ENCODE results near the gene MAPK10.
A peak's percentile ranks its signal among the peaks of the same experiment; 100 is the strongest.
"Not testable (repeated sequence)": the region's sequence is repeated elsewhere in the genome, so short reads cannot be mapped to it uniquely, and the experiment has no call there.

The MAPK10 gene

DNA sequence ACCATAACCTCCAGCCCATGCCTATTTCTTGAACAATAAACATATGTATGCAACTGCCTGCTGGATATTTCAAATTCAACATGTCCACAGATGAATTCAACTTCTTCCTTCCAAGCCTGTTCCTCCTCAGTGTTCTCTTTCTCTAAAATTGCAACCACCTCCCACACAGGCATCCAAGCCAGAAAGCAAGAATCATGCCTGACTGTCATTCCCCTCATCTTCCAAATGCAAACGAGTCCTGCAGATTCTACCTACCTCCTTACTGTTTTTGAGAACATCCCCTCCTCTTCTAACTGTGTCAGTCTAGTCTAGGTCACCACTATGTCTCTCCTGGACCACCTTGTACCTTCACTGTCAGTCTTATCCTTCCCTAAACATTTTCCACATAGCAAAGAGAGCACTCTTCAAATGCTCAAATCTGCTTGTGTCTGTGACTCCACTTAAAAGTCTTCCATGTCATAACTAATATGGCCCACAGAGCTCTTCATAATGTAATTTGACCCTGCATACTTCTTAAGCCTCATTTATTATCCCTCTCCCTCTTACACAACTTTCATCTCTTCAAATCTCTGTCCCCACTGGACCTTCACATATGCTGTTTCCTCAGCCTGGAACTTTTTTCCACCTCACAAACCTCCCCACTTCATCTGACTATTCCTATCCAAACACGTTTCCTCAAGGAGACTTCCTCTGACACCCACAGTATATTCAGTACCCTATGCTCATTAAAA, 25.7 kb downstream of the MAPK10 start:
- Histone ChIP-seq H3K4me3 (ENCODE audit: low read length) (no peak overlapping the region), H3K9me3 (ENCODE audit: control insufficient read depth, insufficient read depth, low read length) (no peaks in the 10 kb centered on the region), H3F3A (ENCODE audit: control insufficient read depth, insufficient read depth) (no peaks in the 10 kb centered on the region), H3K4me1 (ENCODE audit: control insufficient read depth, low read length) (peaks cover 19% of the 10 kb centered on the region), H3K79me2 (ENCODE audit: control insufficient read depth, low read length) (no peaks in the 10 kb centered on the region), H3K36me3 (ENCODE audit: control insufficient read depth, low read length) (peaks cover 3% of the 10 kb centered on the region; the same call in 1 of the 2 replicates), H3K9me2 (replicated peaks; ENCODE audit: control insufficient read depth, low read length) (no peaks in the 10 kb centered on the region; the same call in 1 of the 2 replicates), H3K4me2 (ENCODE audit: low read length) (no peak overlapping the region), H3K27me3 (ENCODE audit: control insufficient read depth, low read length) (no peaks in the 10 kb centered on the region), H3K27ac (ENCODE audit: low read depth, low read length) (no peak overlapping the region), H4K20me1 (ENCODE audit: control insufficient read depth, insufficient read depth, low read depth, low read length) (no peaks in the 10 kb centered on the region)
- TF ChIP-seq, protein P1, sequence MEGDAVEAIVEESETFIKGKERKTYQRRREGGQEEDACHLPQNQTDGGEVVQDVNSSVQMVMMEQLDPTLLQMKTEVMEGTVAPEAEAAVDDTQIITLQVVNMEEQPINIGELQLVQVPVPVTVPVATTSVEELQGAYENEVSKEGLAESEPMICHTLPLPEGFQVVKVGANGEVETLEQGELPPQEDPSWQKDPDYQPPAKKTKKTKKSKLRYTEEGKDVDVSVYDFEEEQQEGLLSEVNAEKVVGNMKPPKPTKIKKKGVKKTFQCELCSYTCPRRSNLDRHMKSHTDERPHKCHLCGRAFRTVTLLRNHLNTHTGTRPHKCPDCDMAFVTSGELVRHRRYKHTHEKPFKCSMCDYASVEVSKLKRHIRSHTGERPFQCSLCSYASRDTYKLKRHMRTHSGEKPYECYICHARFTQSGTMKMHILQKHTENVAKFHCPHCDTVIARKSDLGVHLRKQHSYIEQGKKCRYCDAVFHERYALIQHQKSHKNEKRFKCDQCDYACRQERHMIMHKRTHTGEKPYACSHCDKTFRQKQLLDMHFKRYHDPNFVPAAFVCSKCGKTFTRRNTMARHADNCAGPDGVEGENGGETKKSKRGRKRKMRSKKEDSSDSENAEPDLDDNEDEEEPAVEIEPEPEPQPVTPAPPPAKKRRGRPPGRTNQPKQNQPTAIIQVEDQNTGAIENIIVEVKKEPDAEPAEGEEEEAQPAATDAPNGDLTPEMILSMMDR (IDR thresholded peaks at IDR 0.05; ENCODE audit: low read depth, low read length, poor library complexity, severe bottlenecking), result no peak
- TF ChIP-seq EZH2phosphoT487 (IDR thresholded peaks at IDR 0.05; ENCODE audit: borderline replicate concordance, low read length), result no peak

DNA sequence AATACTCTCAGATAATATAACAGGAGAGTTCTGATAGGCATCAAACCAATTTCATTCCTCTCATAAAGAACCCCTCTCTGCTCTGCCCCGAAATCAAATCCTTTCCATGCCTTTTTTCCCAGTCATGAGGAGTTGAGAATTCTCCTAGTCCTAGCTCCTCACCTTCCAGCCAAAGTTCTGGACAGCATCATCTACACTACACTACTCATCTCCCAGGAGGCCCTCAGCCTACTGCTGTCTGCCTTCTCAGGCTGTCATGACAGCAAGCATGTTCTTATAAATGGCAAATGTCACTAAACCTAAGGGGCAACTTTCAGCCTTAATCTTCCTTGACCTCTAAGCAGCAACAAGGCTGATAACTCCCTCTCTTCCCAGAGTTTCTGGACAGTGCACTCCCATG, 26.6 kb downstream of the MAPK10 start:
- Histone ChIP-seq H3K27me3 (ENCODE audit: control insufficient read depth, low read length) (no peaks in the 10 kb centered on the region), H4K20me1 (ENCODE audit: control insufficient read depth, insufficient read depth, low read depth, low read length) (no peaks in the 10 kb centered on the region), H3K4me2 (ENCODE audit: low read length) (no peak overlapping the region), H3K36me3 (ENCODE audit: control insufficient read depth, low read length) (peaks cover 3% of the 10 kb centered on the region; the same call in 1 of the 2 replicates), H3K4me3 (ENCODE audit: low read length) (no peak overlapping the region), H3K79me2 (ENCODE audit: control insufficient read depth, low read length) (no peaks in the 10 kb centered on the region), H3K27ac (ENCODE audit: low read depth, low read length) (no peak overlapping the region), H3K9me2 (replicated peaks; ENCODE audit: control insufficient read depth, low read length) (no peaks in the 10 kb centered on the region; the same call in 1 of the 2 replicates), H3K4me1 (ENCODE audit: control insufficient read depth, low read length) (peaks cover 19% of the 10 kb centered on the region), H3F3A (ENCODE audit: control insufficient read depth, insufficient read depth) (no peaks in the 10 kb centered on the region), H3K9me3 (ENCODE audit: control insufficient read depth, insufficient read depth, low read length) (no peaks in the 10 kb centered on the region)
- no peak for TF ChIP-seq EZH2phosphoT487 (IDR thresholded peaks at IDR 0.05; ENCODE audit: borderline replicate concordance, low read length)
- TF ChIP-seq, protein P1 (IDR thresholded peaks at IDR 0.05; ENCODE audit: low read depth, low read length, poor library complexity, severe bottlenecking), result no peak

DNA sequence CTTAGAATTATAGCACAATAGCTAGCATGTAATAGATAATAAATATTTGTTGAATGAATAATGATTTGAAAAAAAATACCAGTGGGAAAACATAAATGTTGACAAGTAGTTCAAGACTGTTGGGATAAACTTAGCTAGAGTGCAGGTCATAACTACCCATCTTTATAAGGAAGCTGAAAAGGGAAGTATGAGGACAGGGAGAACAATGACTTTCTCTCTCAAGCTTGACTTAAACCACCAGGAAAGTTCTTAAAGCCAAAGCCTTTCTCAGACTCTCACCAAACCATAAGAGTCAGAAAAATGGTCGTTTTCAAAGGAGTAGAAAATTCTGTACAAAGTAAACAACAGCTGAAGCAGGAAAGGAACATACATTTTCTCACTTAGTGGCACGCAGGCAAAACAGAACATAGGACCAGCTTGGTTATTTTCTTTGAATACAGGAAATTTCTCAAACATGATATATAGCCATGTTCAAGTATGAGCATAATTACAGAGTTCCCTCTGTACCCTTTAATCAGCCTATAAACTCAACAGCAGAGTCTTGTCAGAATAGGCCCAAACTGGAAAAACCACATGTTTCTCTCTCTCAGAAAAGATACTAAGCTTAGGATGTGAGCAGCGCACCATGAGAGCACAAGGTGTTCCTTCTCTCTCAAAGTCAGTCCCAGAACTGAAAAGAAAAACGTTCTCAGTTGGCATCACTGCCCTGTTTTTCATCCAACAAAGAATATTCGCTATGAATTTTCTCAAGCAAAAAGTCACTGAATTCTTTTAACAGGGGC, 28.7 kb downstream of the MAPK10 start:
- H3K36me3 ChIP-seq (ENCODE audit: control insufficient read depth, low read length), result no peaks in the 10 kb centered on the region
- TF ChIP-seq, protein P1 (IDR thresholded peaks at IDR 0.05; ENCODE audit: low read depth, low read length, poor library complexity, severe bottlenecking), result no peak
- no peak for TF ChIP-seq EZH2phosphoT487 (IDR thresholded peaks at IDR 0.05; ENCODE audit: borderline replicate concordance, low read length)
- no peaks in the 10 kb centered on the region for H3K9me2 ChIP-seq (replicated peaks; ENCODE audit: control insufficient read depth, low read length)
- H3K9me3 ChIP-seq (ENCODE audit: control insufficient read depth, insufficient read depth, low read length), result no peaks in the 10 kb centered on the region
- no peaks in the 10 kb centered on the region for H3K79me2 ChIP-seq (ENCODE audit: control insufficient read depth, low read length)
- no peaks in the 10 kb centered on the region for H3F3A ChIP-seq (ENCODE audit: control insufficient read depth, insufficient read depth)
- H3K4me3 ChIP-seq (ENCODE audit: low read length), result no peak overlapping the region
- no peak overlapping the region for H3K27ac ChIP-seq (ENCODE audit: low read depth, low read length)
- peaks cover 23% of the 10 kb centered on the region for H3K4me1 ChIP-seq (ENCODE audit: control insufficient read depth, low read length)
- H4K20me1 ChIP-seq (ENCODE audit: control insufficient read depth, insufficient read depth, low read depth, low read length), result no peaks in the 10 kb centered on the region
- H3K27me3 ChIP-seq (ENCODE audit: control insufficient read depth, low read length), result no peaks in the 10 kb centered on the region
- peak overlapping the region; percentile 22 for H3K4me2 ChIP-seq (ENCODE audit: low read length)

DNA sequence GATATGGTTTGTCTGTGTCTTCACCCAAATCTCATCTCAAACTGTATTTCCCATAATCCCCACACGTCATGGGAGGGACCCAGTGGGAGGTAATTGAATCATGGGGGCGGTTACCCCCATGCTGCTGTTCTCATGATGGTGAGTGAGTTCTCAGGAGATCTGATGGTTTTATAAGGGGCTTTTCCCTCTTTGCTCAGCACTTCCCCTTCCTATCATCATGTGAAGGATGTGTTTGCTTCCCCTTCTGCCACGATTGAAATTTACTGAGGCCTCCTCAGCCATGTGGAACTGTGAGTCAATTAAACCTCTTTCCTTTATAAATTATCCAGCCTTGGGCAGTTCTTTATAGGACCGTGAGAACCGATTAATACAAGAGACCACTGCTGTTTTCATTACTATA, 29.4 kb downstream of the MAPK10 start:
- H3K9me3 ChIP-seq (ENCODE audit: control insufficient read depth, insufficient read depth, low read length); H3F3A ChIP-seq (ENCODE audit: control insufficient read depth, insufficient read depth); H3K27ac ChIP-seq (ENCODE audit: low read depth, low read length); H3K27me3 ChIP-seq (ENCODE audit: control insufficient read depth, low read length); H3K4me3 ChIP-seq (ENCODE audit: low read length); H3K79me2 ChIP-seq (ENCODE audit: control insufficient read depth, low read length); H3K36me3 ChIP-seq (ENCODE audit: control insufficient read depth, low read length); H3K9me2 ChIP-seq (replicated peaks; ENCODE audit: control insufficient read depth, low read length); H4K20me1 ChIP-seq (ENCODE audit: control insufficient read depth, insufficient read depth, low read depth, low read length): not testable (repeated sequence)
- Histone ChIP-seq H3K4me1 (ENCODE audit: control insufficient read depth, low read length) (peaks cover 28% of the 10 kb centered on the region), H3K4me2 (ENCODE audit: low read length) (0 out of 2 replicates have a peak overlapping the region, but pooled peaks have one; percentile 22)
